Ovary (tissue), 9 donors: ENCODE results near the gene YJEFN3. TPM values are rescaled to one million over a fixed set of nuclear protein-coding genes. Genes with fewer than 3 reads are reported as not detected.

Source experiments
- DNase-seq, 5 donors: peaks; one replicate each; pipeline ENCODE4 v3.0.0-alpha.2; 2019 to 2020
- H3K27ac ChIP-seq, 2 donors: fragments of 200-600 bp; one replicate each; pipeline versions ENCODE4 v1.5.1 to v1.8.0; 2019 to 2022
- H3K27me3 ChIP-seq: fragments of 200-600 bp; one replicate; pipeline ENCODE4 v1.8.0; 2022
- H3K36me3 ChIP-seq: fragments of 200-600 bp; sonication (generic); one replicate; pipeline ENCODE4 v1.5.1; 2019
- H3K4me1 ChIP-seq: one replicate; pipeline ENCODE4 v1.8.1; 2013; ENCODE audit warnings: mild to moderate bottlenecking, moderate library complexity; ENCODE audit not compliant: insufficient read depth
- H3K4me3 ChIP-seq: fragments of 200-600 bp; sonication (generic); one replicate; pipeline ENCODE4 v1.5.1; 2017
- H3K9me3 ChIP-seq, 2 donors: fragments of 200-600 bp in 1 of 2; sonication (generic) in 1 of 2; one replicate each; pipeline versions ENCODE4 v1.5.1 to v1.8.1; 2013 to 2019; ENCODE audit warnings: mild to moderate bottlenecking in 1 of 2, moderate library complexity in 1 of 2
- EP300 ChIP-seq: sonication (generic); formaldehyde crosslinking; IDR thresholded peaks from one replicate; pipeline ENCODE4 v1.6.1; 2017; ENCODE audit warnings: antibody characterized with exemption
- POLR2A ChIP-seq: fragments of 450-650 bp; IDR thresholded peaks from one replicate; pipeline ENCODE4 v1.6.1; 2017; ENCODE audit warnings: antibody characterized with exemption, mild to moderate bottlenecking, moderate library complexity
- whole genome bisulfite sequencing, 3 donors: extraction: QIAGEN DNeasy Blood & Tissue Kit in 1 of 3; methylation state at CpG; one replicate each; pipeline versions ENCODE4 v1.1.5 to v1.1.7; 2013 to 2017; 5-methylcytosine and 5-hydroxymethylcytosine counted together
- intact Hi-C, 4 donors: fragments of 100-400 bp; cut with DNase I; formaldehyde crosslinking; loops; one replicate each; pipeline versions ENCODE4 v1.11.0 to v1.15.1; 2022 to 2023
- polyA plus RNA-seq, 2 donors: library from polyadenylated mRNA; stranded (reverse); fragments of 200-250 nt in 1 of 2; fragments of 350-450 nt in 1 of 2; fragmentation: Illumina TruSeq in 1 of 2; extraction: RNeasy Lipid Tissue Mini Kit (QIAGEN cat#74804) in 1 of 2; gene quantifications; one replicate each; pipeline ENCODE4 v1.2.3, GENCODE V29; 2013 to 2014
- total RNA-seq, 7 donors: library from RNA; depleted of rRNA in 2 of 7; stranded (reverse); fragments of >200 nt in 2 of 7; fragmentation: NEBNext Ultra II Directional in 3 of 7; extraction: Animal tissue kit (Norgen Biotek cat#: 25700) in 3 of 7; gene quantifications; one replicate each; pipeline versions ENCODE4 v1.1.0 to v1.2.4, GENCODE V29; 2016 to 2023
- TF ChIP-seq, protein P1 (sequence below), 3 donors: fragments of 450-650 bp in 2 of 3; fragments of 200-600 bp in 1 of 3; IDR thresholded peaks; one replicate each; pipeline versions ENCODE4 v1.5.1 to v1.8.0; 2016 to 2022; ENCODE audit warnings: antibody characterized with exemption in 3 of 3, mild to moderate bottlenecking in 1 of 3
- donor health status: DM: no; HTN: no; CAD: no; lungs with moderate emphysema.
- donor health status: DM: no; HTN: no; CAD: no.
- donor health status: Bipolar disorder and iron deficiency.
- donor health status: DM: yes; HTN: yes; CAD: no.
- donor health status: DM: no; HTN: no; CAD: no.
- donor health status: DM: yes; HTN: yes; CAD: no.

Gene YJEFN3
- total and polyA plus RNA-seq, 9 donors: 2.0 to 5.0 (median 2.9) TPM

DNA sequence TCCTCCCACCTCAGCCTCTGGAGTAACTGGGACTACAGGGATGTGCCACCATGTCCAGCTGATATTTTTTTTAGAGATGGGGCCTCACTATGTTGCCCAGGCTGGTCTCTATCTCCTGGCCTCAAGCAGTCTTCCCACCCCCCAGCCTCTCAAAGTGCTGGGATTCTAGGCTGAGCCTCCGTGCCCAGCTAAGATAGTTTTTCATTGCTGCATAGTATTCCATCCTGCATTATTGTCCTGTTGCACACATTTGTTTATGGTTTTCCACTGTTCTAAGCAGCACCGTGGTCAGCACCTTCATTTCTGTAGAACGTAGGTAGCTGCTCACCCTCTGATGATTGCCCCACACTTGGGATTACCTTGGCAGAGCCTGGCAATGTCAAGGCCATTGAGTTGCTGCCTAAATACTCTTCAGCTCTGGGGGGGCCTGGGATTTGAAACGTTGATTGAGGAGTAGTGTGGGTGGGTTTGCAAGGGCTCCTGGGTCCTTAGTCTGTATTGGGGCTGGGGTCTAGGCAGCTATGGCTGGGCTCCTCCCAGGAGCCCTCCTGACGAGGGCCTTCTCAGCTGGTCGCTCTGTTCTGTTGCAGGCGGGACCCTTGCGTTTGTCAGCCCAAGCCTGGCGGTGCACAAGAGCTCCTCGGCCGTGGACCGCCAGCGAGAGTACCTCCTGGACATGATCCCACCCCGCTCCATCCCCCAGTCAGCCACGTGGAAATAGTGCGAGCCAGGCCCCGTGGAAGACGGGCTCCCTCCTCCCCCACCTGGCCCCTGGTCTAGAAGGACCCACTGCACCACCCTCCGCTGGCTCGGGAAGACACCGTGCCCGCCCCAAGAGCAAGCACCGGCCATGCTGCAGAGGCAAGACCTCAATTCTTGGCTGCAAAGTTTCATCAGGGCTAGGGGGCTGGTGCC lies 23.7 kb upstream of the YJEFN3 start:
- intact Hi-C loops: no loop called here
- no peak overlapping the region for H3K4me3 ChIP-seq
- 84 to 89% (median 86%) methylated on average over 17 to 23 of the region's 23 CpGs for WGBS, 3 donors
- no peaks in the 10 kb centered on the region for H3K9me3 ChIP-seq
- no peak for TF ChIP-seq EP300
- no peak for TF ChIP-seq POLR2A
- TF ChIP-seq, protein P1, sequence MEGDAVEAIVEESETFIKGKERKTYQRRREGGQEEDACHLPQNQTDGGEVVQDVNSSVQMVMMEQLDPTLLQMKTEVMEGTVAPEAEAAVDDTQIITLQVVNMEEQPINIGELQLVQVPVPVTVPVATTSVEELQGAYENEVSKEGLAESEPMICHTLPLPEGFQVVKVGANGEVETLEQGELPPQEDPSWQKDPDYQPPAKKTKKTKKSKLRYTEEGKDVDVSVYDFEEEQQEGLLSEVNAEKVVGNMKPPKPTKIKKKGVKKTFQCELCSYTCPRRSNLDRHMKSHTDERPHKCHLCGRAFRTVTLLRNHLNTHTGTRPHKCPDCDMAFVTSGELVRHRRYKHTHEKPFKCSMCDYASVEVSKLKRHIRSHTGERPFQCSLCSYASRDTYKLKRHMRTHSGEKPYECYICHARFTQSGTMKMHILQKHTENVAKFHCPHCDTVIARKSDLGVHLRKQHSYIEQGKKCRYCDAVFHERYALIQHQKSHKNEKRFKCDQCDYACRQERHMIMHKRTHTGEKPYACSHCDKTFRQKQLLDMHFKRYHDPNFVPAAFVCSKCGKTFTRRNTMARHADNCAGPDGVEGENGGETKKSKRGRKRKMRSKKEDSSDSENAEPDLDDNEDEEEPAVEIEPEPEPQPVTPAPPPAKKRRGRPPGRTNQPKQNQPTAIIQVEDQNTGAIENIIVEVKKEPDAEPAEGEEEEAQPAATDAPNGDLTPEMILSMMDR (IDR thresholded peaks at IDR 0.05): no peak
- no peak for DNase-seq
- H3K4me1 ChIP-seq: peaks cover 1% of the 10 kb centered on the region
- H3K27me3 ChIP-seq: no peaks in the 10 kb centered on the region
- no peak overlapping the region for H3K27ac ChIP-seq
- H3K36me3 ChIP-seq: no peaks in the 10 kb centered on the region

DNA sequence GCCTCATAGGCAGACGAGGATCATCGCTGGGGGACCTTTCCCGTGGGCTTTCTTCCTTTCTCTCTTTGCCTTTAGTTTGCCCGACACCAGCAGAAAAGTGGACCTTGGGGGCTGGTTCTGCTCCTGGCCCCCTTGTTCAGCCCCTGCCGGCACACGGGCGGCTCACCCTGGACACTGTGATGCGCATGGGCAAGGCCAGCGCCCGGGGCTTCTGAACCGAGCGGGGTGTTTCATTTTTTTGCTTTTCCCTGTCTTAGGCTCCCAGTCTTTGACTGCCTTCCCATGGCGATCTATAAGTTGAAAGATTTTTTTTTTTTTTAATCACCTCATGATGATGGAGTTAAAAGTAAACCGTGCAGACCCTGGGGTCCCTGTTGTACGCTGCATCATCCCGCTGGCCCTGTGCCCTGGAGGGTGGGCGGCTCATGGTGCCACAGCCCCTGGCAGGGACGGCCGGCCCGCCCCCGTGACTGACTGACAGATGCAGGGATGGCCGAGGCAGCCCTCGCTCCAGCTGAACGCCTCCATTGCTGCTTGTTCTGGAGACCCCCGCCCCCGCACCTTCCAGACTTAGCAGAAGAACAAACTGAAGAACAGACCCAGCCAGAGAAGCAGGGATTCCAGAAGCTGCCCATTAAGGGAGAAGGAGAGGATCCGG lies 22.9 kb upstream of the YJEFN3 start:
- no peaks in the 10 kb centered on the region for H3K27me3 ChIP-seq
- no peaks in the 10 kb centered on the region for H3K36me3 ChIP-seq
- intact Hi-C loops: no loop called here
- H3K4me1 ChIP-seq: peaks cover 1% of the 10 kb centered on the region
- no peak for DNase-seq
- 52 to 78% (median 64%) methylated on average over 27 of the region's 27 CpGs for WGBS, 3 donors
- no peak overlapping the region for H3K27ac ChIP-seq
- no peak for TF ChIP-seq EP300
- TF ChIP-seq POLR2A: no peak
- TF ChIP-seq, protein P1 (IDR thresholded peaks at IDR 0.05): no peak
- H3K4me3 ChIP-seq: no peak overlapping the region
- H3K9me3 ChIP-seq: no peaks in the 10 kb centered on the region

DNA sequence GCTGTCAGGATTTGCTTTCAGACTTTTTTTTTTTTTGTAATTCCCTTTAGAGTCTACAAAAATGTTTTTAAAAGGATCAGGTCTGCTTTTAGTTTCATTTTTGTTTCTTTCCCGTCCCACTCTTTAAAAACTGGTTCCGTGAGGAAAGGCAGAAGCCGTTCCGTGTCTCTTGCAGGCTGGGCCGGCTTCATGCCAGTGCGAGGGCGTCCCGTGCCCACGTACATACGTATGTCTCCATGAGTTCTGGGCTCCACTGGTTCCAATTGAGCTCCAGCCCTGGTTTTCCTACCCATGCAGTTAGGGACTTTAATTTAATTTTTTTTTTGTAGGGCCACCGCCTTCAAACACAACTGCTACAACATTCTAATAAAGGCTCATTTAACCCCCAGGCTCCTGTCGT lies 22.1 kb upstream of the YJEFN3 start:
- peaks cover 1% of the 10 kb centered on the region for H3K4me1 ChIP-seq
- TF ChIP-seq EP300 (no peak), POLR2A (no peak)
- TF ChIP-seq, protein P1 (IDR thresholded peaks at IDR 0.05): no peak
- no peaks in the 10 kb centered on the region for H3K27me3 ChIP-seq
- no peak overlapping the region for H3K27ac ChIP-seq
- H3K36me3 ChIP-seq: no peaks in the 10 kb centered on the region
- intact Hi-C loops: no loop called here
- peak in 1 of 5 donors; percentile 63 for DNase-seq
- no peak overlapping the region for H3K4me3 ChIP-seq
- 18 to 72% (median 23%) methylated on average over 12 of the region's 12 CpGs for WGBS, 3 donors
- H3K9me3 ChIP-seq: no peaks in the 10 kb centered on the region

DNA sequence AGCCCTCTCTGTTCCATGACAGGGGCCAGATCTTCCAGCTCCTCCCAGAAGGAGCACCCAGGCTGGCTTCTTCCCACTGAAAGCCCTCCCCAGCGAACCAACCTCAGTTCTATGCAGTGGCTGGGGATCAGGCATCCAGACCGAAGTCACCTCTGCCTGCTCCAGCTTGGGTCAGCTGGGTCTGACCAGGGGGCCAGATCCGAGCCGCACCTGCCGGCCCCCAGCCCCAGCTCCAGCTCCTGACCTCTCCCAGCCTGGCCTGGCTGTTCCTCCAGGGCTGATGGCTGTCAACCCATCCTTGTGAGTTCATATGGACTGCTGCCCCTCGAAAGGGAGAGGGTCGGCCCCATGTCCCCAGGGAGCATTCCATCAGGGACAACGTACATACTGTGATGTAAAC lies 21.4 kb upstream of the YJEFN3 start:
- Histone ChIP-seq H3K9me3 (no peaks in the 10 kb centered on the region), H3K4me1 (peaks cover 1% of the 10 kb centered on the region), H3K27me3 (no peaks in the 10 kb centered on the region), H3K4me3 (no peak overlapping the region), H3K27ac (no peak overlapping the region), H3K36me3 (no peaks in the 10 kb centered on the region)
- 83 to 91% (median 88%) methylated on average over 8 of the region's 8 CpGs for WGBS, 3 donors
- no peak for DNase-seq
- intact Hi-C loops: no loop called here
- TF ChIP-seq, protein P1 (IDR thresholded peaks at IDR 0.05): no peak
- TF ChIP-seq POLR2A: no peak
- no peak for TF ChIP-seq EP300
